Naive thymus-derived CD4-positive, alpha-beta T cell (primary cell): Measurements from ENCODE around the gene EEF1G. TPM values are rescaled to one million over a fixed set of nuclear protein-coding genes. Genes with fewer than 3 reads are reported as not detected.
A peak's percentile ranks its signal among the peaks of the same experiment; 100 is the strongest.
"Not testable (repeated sequence)": the region's sequence is repeated elsewhere in the genome, so short reads cannot be mapped to it uniquely, and the experiment has no call there.

ENCODE experiments used
- ATAC-seq: fragments of 150-1000 bp; cut with Tn5 transposase; 2 replicates; pipeline ENCODE4 v1.10.0; 2021; ENCODE audit warnings: mild to moderate bottlenecking, moderate library complexity
- CTCF ChIA-PET: fragments of 350-600 bp; sonication (Branson Sonifier 250); formaldehyde crosslinking; loops from one replicate; lab custom pipeline; 2021; ENCODE audit warnings: antibody characterized with exemption; lab: Charles Lee
- POLR2A ChIA-PET: fragments of 350-600 bp; sonication (Branson Sonifier 250); formaldehyde crosslinking; loops from one replicate; lab custom pipeline; 2021; ENCODE audit warnings: antibody characterized with exemption, inconsistent platforms; lab: Charles Lee
- DNase-seq, 9 donors: peaks; one replicate each; pipeline versions ENCODE4 v3.0.0 to v3.0.0-alpha.2; 2020 to 2022; ENCODE audit warnings: mixed read lengths in 1 of 9
- H3K27ac ChIP-seq: one replicate; pipeline ENCODE4 v1.7.0; 2013; ENCODE audit warnings: mild to moderate bottlenecking, low read depth, low read length, moderate library complexity
- H3K27me3 ChIP-seq, 2 donors: one replicate each; pipeline ENCODE4 v1.7.0; 2013; ENCODE audit warnings: low read length in 2 of 2, mild to moderate bottlenecking in 2 of 2, moderate library complexity in 2 of 2; ENCODE audit not compliant: control insufficient read depth in 2 of 2, insufficient read depth in 2 of 2
- H3K36me3 ChIP-seq, 3 experiments: 1 replicate in 2 of 3; 2 replicates in 1 of 3; pipeline ENCODE4 v1.7.0; 2013; ENCODE audit warnings: low read length in 3 of 3, mild to moderate bottlenecking in 3 of 3, moderate library complexity in 1 of 3; ENCODE audit not compliant: insufficient read depth in 3 of 3, control insufficient read depth in 2 of 3
- H3K4me1 ChIP-seq, 2 donors: one replicate each; pipeline ENCODE4 v1.7.0; 2013; ENCODE audit warnings: low read length in 2 of 2, mild to moderate bottlenecking in 2 of 2, moderate library complexity in 1 of 2; ENCODE audit not compliant: control insufficient read depth in 2 of 2, insufficient read depth in 2 of 2
- H3K4me3 ChIP-seq: 2 replicates; pipeline ENCODE4 v1.7.0; 2013; ENCODE audit warnings: mild to moderate bottlenecking, low read length
- H3K9me3 ChIP-seq, 3 experiments: 1 replicate in 2 of 3; 2 replicates in 1 of 3; pipeline ENCODE4 v1.7.0; 2013; ENCODE audit warnings: low read length in 3 of 3; ENCODE audit not compliant: control insufficient read depth in 2 of 3
- H3K27ac Mint-ChIP-seq, 9 donors: one replicate each; pipeline ENCODE4 v1.8.0; 2020 to 2022; ENCODE audit warnings: mixed read lengths in 9 of 9, mild to moderate bottlenecking in 8 of 9, moderate library complexity in 5 of 9, inconsistent platforms in 2 of 9
- H3K27me3 Mint-ChIP-seq, 5 donors: one replicate each; pipeline ENCODE4 v1.8.0; 2021 to 2022; ENCODE audit warnings: mixed read lengths in 5 of 5, mild to moderate bottlenecking in 1 of 5
- H3K36me3 Mint-ChIP-seq, 5 donors: one replicate each; pipeline ENCODE4 v1.8.0; 2020 to 2022; ENCODE audit warnings: mixed read lengths in 5 of 5, mild to moderate bottlenecking in 3 of 5, inconsistent platforms in 1 of 5
- H3K4me1 Mint-ChIP-seq, 7 donors: one replicate each; pipeline ENCODE4 v1.8.0; 2020 to 2022; ENCODE audit warnings: mixed read lengths in 7 of 7, mild to moderate bottlenecking in 3 of 7, inconsistent platforms in 1 of 7
- H3K4me3 Mint-ChIP-seq, 10 donors: one replicate each; pipeline ENCODE4 v1.8.0; 2020 to 2022; ENCODE audit warnings: mild to moderate bottlenecking in 10 of 10, mixed read lengths in 10 of 10, moderate library complexity in 6 of 10, inconsistent platforms in 2 of 10
- H3K9me3 Mint-ChIP-seq, 11 donors: one replicate each; pipeline ENCODE4 v1.8.0; 2020 to 2022; ENCODE audit warnings: mixed read lengths in 11 of 11, mild to moderate bottlenecking in 4 of 11, inconsistent platforms in 1 of 11, moderate library complexity in 1 of 11
- intact Hi-C, 2 donors: fragments of 100-400 bp; cut with micrococcal nuclease; formaldehyde crosslinking; loops; one replicate each; pipeline ENCODE4 v1.15.1; 2023
- polyA plus RNA-seq, 2 donors: library from polyadenylated mRNA; unstranded; fragments of 300-500 nt; fragmentation: Illumina TruSeq; gene quantifications; one replicate each; pipeline ENCODE4 v1.2.3, GENCODE V29; 2021
- total RNA-seq, 6 experiments: library from RNA in 5 of 6; stranded (reverse) in 5 of 6; gene quantifications; 1 replicate in 5 of 6; 2 replicates in 1 of 6; pipeline ENCODE4 v1.2.3 and lab custom pipeline; 2021 to 2026

EEF1G gene
- total and polyA plus RNA-seq, 7 experiments from 2014 or later, result 1,186 to 2,550 (median 2,338) TPM

DNA sequence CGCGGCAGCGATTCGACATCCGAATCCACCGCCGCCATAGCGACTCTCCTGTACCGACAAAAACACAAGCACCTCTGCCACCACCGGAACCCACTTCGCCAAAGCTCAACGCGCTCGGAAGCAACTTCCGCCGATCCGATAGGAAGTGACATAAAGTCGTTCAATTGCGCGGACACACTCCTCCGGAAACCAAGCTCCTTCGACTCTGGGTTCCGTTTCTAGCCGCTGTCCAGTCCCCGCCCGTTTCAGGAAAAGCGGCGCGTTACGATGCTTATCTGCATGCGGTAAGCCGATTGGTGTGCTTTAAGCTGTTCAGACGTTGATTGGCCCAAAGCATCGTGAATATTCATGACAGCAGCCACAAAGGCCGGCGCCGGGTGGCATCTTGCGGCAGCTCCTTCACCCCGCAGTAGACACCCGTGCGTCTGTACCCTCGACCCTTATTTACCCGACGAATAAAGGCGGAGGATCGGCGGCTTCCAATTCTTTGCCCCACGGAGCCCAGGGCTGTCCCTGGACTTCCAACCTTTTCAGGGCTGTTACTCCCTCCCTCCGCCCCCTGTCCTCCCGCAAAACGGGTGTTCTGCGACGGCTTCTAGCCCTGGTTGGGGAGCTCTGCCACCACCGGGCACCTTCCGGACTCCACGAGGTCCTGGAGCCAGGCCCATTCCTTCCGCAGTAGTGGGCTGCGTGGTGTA is 17.9 kb upstream of the EEF1G start, which contains the start of gene TUT1:
TSS of gene TUT1 (minus strand) at position 76 of the 698 bp plus-strand sequence. CDS start at position 38, 38 bp downstream.
- peaks cover 0 to 4% (median 0%) of the 10 kb centered on the region in 5 donors for H3K27me3 Mint-ChIP-seq
- no peaks in the 10 kb centered on the region for H3K9me3 ChIP-seq
- peaks cover 5 to 31% (median 22%) of the 10 kb centered on the region in 5 donors for H3K36me3 Mint-ChIP-seq
- H3K27me3 ChIP-seq, result no peaks in the 10 kb centered on the region
- peaks cover 0 to 4% (median 0%) of the 10 kb centered on the region in 11 donors for H3K9me3 Mint-ChIP-seq
- peak within 1 kb of the TSS; percentile 87 to 100 (median 96) for H3K4me3 Mint-ChIP-seq
- peaks cover 14 to 35% of the 10 kb centered on the region in 2 donors for H3K4me1 ChIP-seq
- H3K27ac ChIP-seq, result peak within 1 kb of the TSS; percentile 94
- DNase-seq (peak; percentile 78 to 99 (median 98)), ATAC-seq (peak; percentile 92)
- ChIA-PET POLR2A (interaction anchor here (0.5 to 15.2 kb wide), 60 partner anchors 9 to 1749 kb away, joined by 3 to 269 read pairs (median 7); partner anchors contain the start of genes B3GAT3, BSCL2, C11orf98 and CCDC88B), CTCF (interaction anchor here (0.6 to 3.7 kb wide), 31 partner anchors 8 to 1698 kb away, joined by 3 to 31 read pairs (median 5); partner anchors contain the start of genes B3GAT3, BSCL2, C11orf98 and CSKMT)
- peak within 1 kb of the TSS; percentile 92 to 99 (median 96) for H3K27ac Mint-ChIP-seq
- peaks cover 26 to 66% (median 52%) of the 10 kb centered on the region in 7 donors for H3K4me1 Mint-ChIP-seq
- peaks cover 0 to 51% (median 21%) of the 10 kb centered on the region in 3 experiments for H3K36me3 ChIP-seq
- H3K4me3 ChIP-seq, result peak within 1 kb of the TSS; percentile 82
- intact Hi-C loops, result loop anchor here (1.0 to 5.0 kb wide), 22 partner anchors 8 to 290 kb away; partner anchors contain the start of genes GANAB (in 2 of the 2), HNRNPUL2 (in 2 of the 2), INTS5 (in 2 of the 2) and UBXN1 (in 2 of the 2)

DNA sequence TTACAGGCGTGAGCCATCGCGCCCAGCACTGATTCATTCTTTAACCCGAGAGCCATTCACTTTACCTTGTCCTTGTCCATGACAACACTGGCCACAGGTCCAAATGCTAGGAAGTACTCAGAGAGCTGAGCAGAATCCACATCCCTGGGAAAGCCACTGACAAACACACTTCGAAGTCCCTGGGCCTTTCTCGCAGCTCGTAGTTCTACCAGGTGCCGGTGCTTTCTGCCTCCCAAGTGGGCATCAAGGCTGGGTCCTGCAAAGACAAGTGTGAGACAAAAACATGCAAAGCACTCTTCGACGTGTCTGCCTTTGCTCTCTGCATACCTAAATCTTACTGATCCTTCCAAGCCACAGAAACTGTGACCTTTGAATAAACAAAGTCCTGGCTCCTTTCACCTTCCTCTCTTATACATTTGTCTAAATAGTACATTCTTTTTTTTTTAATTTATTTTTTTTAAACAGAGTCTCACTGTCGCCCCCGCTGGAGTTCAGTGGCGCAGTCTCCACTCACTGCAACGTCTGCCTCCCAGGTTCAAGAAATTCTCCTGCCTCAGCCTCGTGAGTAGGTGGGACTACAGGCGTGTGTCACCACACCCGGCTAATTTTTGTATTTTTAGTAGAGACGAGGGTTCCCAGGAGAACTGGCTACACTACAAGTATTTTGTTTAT is 15.4 kb upstream of the EEF1G start:
- Histone ChIP-seq H3K36me3 (peaks cover 0 to 41% (median 4%) of the 10 kb centered on the region in 3 experiments), H3K4me3 (no peak overlapping the region), H3K4me1 (peaks cover 14 to 32% of the 10 kb centered on the region in 2 donors), H3K9me3 (no peaks in the 10 kb centered on the region), H3K27me3 (no peaks in the 10 kb centered on the region), H3K27ac (peak overlapping the region; percentile 94)
- DNase-seq (no peak), ATAC-seq (no peak)
- Mint-ChIP-seq H3K9me3 (peaks cover 0 to 4% (median 0%) of the 10 kb centered on the region in 11 donors), H3K36me3 (peaks cover 0 to 16% (median 10%) of the 10 kb centered on the region in 5 donors), H3K27ac (peak overlapping the region in 6 of 9 donors; percentile 4 to 99 (median 86)), H3K4me1 (peaks cover 21 to 58% (median 49%) of the 10 kb centered on the region in 7 donors), H3K27me3 (peaks cover 0 to 4% (median 0%) of the 10 kb centered on the region in 5 donors), H3K4me3 (peak overlapping the region in 3 of 10 donors; percentile 19 to 67 (median 56))
- intact Hi-C loops, result no loop called here
- POLR2A ChIA-PET, result interaction anchor here (0.8 to 14.5 kb wide), 9 partner anchors 9 to 252 kb away, joined by 3 to 269 read pairs (median 4); partner anchors contain the start of genes C11orf98, CSKMT, EEF1G and EML3
- CTCF ChIA-PET, result interaction anchor here (0.8 to 1.3 kb wide), 3 partner anchors 10 to 76 kb away, joined by 4 read pairs; partner anchors contain the start of genes C11orf98 and CSKMT

DNA sequence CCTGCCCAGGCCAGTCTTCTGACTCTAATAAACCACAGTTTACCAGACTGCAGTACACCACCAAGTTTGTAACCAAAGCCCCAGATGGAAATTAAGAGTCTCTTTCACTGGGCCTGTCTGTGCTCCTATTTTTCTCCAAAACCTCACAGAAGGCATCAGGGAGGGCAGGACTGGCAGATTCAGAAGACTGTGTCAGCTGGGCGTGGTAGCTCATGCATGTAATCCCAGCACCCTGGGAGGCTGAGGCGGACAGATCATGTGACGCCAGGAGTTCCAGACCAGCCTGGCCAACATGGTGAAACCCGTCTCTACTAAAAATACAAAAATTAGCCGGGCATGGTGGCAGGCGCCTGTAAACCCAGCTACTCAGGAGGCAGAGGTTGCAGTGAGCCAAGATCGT is 11.7 kb upstream of the EEF1G start:
- H3K9me3 ChIP-seq, DNase-seq, H3K4me3 Mint-ChIP-seq, H3K9me3 Mint-ChIP-seq, H3K27ac Mint-ChIP-seq, H3K27me3 ChIP-seq, H3K27ac ChIP-seq, H3K4me1 ChIP-seq, intact Hi-C loops, H3K27me3 Mint-ChIP-seq, H3K4me3 ChIP-seq, ATAC-seq: not testable (repeated sequence)
- H3K4me1 Mint-ChIP-seq, result peaks cover 4 to 29% (median 23%) of the 10 kb centered on the region in 7 donors
- CTCF ChIA-PET, result interaction anchor here (0.6 kb wide), 2 partner anchors 158 to 164 kb away, joined by 3 read pairs; no protein-coding TSS in a partner anchor
- H3K36me3 Mint-ChIP-seq, result peaks cover 0 to 13% (median 7%) of the 10 kb centered on the region in 5 donors
- POLR2A ChIA-PET, result interaction anchor here (0.7 to 14.5 kb wide), 6 partner anchors 11 to 169 kb away, joined by 3 to 269 read pairs (median 4); partner anchors contain the start of genes C11orf98, CSKMT, EEF1G and HNRNPUL2
- H3K36me3 ChIP-seq, result peaks cover 6 to 53% (median 7%) of the 10 kb centered on the region in 3 experiments

DNA sequence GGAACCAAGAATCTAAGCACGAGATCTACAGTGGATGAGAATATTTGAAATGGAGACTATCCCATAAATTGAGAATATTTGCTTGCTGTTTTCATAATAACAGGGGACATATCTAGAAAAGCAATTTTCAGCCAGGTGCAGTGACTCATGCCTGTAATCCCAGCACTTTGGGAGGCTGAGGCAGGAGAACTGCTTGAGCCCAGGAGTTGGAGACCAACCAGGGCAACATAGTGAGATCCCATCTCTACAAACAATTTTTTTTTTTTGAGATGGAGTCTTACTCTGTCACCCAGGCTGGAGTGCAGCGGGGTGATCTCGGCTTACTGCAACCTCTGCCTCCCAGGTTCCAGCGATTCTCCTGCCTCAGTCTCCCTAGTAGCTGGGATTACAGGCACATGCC is 8.0 kb upstream of the EEF1G start:
- POLR2A ChIA-PET, result interaction anchor here (6.7 kb wide), 1 partner anchor 11 kb away, joined by 33 read pairs; the partner anchor contains the start of gene TUT1
- H3K9me3 Mint-ChIP-seq, H3K27me3 Mint-ChIP-seq, H3K9me3 ChIP-seq, ATAC-seq, H3K27me3 ChIP-seq, H3K4me3 Mint-ChIP-seq, H3K4me3 ChIP-seq, H3K4me1 ChIP-seq, H3K27ac Mint-ChIP-seq, intact Hi-C loops, CTCF ChIA-PET, H3K27ac ChIP-seq, DNase-seq: not testable (repeated sequence)
- peaks cover 6 to 70% (median 7%) of the 10 kb centered on the region in 3 experiments for H3K36me3 ChIP-seq
- Mint-ChIP-seq H3K36me3 (peaks cover 0 to 16% (median 7%) of the 10 kb centered on the region in 5 donors), H3K4me1 (peaks cover 0 to 15% (median 6%) of the 10 kb centered on the region in 7 donors)

DNA sequence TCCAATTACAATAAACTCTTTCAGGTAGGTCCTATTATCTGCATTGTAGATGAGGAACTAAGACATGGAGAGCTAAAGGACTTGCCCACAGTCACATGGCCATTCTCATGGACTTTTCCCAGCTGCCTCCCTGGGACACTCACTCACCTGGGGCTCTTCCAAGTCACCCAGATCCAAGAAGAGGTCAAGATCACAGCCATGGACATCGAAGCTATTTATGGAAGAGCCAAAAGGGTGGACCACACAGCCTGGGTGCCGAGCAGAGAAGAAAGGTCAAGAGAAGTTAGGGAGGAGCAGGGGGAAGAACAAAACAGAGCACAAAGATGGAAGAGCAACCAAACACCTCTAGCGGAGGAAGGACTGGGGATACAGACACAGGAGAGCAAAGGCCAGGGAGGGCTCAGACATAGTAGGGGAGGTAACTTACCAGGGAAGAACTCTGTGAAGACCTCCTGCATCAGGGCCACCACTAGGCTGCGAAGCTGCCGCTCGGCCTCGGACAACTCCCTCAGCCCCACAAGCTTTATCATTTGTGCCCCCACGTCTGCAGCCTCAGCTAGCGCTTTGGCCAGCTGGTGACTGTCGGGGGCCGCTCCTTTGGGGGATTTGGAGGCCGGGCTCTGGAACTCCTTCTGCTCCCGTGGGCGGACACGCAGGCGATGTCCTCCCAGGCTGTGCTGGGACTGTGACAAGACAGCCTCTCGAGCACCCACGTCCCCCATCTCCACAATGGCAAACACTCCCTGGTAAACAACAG is 7.4 kb upstream of the EEF1G start:
- DNase-seq, result no peak
- H3K36me3 Mint-ChIP-seq, result peaks cover 0 to 16% (median 11%) of the 10 kb centered on the region in 5 donors

More for the DNA sequence above, 7.4 kb upstream of the EEF1G start:
- no peak overlapping the region for H3K4me3 Mint-ChIP-seq
- no peaks in the 10 kb centered on the region for H3K27me3 Mint-ChIP-seq
- H3K27ac ChIP-seq, result no peak overlapping the region
- H3K9me3 ChIP-seq, result no peaks in the 10 kb centered on the region
- H3K36me3 ChIP-seq, result peaks cover 6 to 72% (median 7%) of the 10 kb centered on the region in 3 experiments
- H3K4me3 ChIP-seq, result no peak overlapping the region
- no peak for ATAC-seq
- POLR2A ChIA-PET, result interaction anchor here (0.5 to 6.7 kb wide), 3 partner anchors 11 to 86 kb away, joined by 3 to 33 read pairs (median 3); partner anchors contain the start of genes C11orf98, CSKMT and TUT1
- no peaks in the 10 kb centered on the region for H3K4me1 ChIP-seq
- H3K27ac Mint-ChIP-seq, result peak overlapping the region in 2 of 9 donors; percentile 48 to 75
- no peaks in the 10 kb centered on the region for H3K27me3 ChIP-seq
- H3K4me1 Mint-ChIP-seq, result peaks cover 0 to 12% (median 5%) of the 10 kb centered on the region in 7 donors
- H3K9me3 Mint-ChIP-seq, result peaks cover 0 to 2% (median 0%) of the 10 kb centered on the region in 11 donors
- CTCF ChIA-PET, result interaction anchor here (0.5 kb wide), 1 partner anchor 17 kb away, joined by 7 read pairs; no protein-coding TSS in a partner anchor
- intact Hi-C loops, result no loop called here
